LoVo (cell line): ENCODE measurements around the gene PTPN14.

Source experiments
- DNase-seq: peaks from one replicate; pipeline ENCODE4 v3.0.0-alpha.2; 2016; ENCODE audit warnings: low spot score

Gene PTPN14

DNA sequence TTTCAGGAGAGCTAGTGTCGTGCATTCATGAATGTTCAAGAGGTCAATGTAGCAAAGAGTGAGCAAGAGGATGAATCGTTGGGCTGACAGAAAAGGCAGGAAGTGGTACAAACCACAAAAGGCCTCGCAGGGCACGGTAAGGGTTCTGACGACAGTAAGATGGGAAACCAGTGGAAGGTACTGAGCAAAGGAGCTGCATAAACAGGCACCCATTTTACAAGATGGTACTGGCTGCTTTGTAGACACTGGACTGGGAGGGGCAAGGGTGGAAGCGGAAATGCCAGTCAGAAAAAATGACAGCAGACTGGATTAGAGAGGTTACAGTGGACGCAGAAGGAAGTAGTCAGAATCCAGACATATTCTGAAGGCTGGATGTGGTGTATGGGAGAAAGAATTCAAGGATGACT, 123.5 kb downstream of the PTPN14 start:
- no peak for DNase-seq

- DNase-seq, result no peak
Observed at GRCh38 chr1:214426426-214426812, 125.0 kb downstream of the PTPN14 start.

DNA sequence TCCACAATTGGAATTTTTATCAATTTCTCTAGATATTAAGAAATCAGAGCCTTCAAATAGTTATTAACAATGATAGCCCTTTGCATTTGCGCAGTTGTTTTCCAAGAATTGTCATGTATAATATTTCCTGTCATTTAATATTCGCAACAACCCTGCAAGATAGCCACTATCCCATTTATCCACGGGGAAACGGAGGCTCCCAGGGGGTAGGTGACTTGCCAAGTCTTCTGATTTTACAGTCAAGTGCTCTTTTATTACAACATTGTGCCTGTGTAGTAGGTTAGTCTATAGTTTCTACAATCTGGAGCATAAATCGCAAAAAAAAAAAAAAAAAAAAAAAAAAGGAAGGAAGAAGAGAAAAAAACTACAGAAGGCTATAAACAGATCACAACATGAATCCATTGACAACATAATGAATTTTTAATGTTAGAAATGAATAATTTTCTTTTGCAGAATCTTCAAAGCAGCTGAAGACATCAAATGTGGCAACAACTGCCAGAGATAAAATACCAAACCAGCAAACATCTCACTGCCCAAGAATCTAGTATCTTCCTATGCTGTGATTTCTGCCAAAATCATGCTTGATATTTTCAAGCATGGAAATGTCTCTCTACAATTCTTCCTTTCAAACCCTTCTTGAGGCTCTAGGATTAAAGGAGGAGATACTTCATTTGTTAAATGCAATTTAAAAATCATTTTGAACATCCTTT, 125.5 kb downstream of the PTPN14 start:
- DNase-seq, result no peak

DNA sequence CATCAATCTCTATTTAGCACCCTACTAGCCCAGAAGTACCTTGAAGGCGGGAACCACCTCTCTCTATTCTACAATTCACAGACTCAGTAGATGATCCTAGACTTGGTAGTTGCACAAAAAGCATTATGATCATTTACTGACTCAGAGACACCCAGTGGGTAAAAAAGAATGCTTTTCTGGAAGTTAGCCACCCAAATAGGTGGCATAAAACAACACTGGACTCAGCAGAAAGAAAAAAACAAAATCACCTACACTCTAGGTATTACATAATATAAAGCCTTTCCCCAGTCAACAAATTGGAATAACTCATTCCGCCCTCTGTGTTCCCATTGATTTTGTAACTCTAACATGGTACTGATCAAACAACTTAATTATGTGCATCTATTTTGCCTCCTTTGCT, 126.3 kb downstream of the PTPN14 start:
- DNase-seq, result no peak

DNA sequence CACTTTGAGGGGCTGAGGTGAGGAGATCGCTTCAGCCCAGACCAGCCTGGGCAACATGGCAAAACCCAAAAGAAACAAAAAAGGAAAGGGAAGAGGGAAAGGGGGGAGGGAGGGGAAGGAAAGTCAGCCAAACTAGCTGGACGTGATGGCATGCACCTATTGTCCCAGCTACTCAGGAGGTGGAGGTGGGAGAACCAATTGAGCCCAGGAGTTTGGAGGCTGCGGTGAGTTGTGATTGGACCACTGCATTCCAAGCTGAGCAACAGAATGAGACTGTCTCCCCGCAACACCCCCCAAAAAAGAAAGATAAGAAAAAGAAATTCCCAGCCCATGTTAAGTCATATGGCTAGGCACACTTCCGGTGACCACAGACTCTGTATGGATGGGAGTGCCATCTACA, 128.4 kb downstream of the PTPN14 start:
- DNase-seq, result no peak

- no peak for DNase-seq
Observed at GRCh38 chr1:214422137-214422671, 129.2 kb downstream of the PTPN14 start.

DNA sequence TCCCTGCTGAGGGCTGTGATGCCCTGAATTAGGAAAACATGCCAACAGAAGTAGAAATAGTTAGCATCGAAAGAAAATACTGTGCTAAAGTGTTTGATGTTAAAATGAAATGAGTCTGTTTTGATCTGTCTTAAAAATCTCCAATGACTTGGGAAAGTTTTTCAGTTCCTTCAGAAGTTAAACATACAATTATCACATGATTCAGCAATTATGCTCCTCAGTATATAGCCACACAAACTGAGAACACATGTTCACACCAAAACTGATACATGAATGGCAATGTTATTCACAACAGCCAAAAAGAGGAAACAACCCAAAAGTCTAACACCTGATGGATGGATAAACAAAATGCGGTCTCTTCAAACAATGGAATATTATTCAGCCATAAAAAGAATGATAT, 130.6 kb downstream of the PTPN14 start:
- DNase-seq, result no peak

DNA sequence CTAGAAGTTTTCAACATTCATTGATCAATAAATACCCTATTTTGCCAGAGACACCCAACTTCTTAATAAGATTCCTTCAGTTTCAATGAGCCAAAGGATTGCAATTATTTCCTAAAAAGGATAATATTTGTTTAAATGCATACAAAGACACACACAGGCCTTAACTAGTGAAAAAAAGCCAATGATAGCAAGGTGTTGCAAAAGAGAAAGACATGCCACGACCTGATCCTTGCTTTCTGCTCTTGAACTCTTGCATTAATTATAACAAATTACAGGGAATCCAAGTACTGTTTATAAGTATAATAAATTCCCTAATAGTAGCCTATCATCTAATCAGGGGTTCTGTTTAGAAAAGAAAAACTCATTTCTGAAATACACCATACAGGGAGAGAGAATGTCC, 131.1 kb downstream of the PTPN14 start:
- no peak for DNase-seq

- DNase-seq, result no peak
Observed at GRCh38 chr1:214419650-214420049, 131.8 kb downstream of the PTPN14 start.

- no peak for DNase-seq
Observed at GRCh38 chr1:214418391-214418790, 133.0 kb downstream of the PTPN14 start.

GRCh38 chr1:214417545-214418210, 133.7 kb downstream of the PTPN14 start:
- no peak for DNase-seq

DNA sequence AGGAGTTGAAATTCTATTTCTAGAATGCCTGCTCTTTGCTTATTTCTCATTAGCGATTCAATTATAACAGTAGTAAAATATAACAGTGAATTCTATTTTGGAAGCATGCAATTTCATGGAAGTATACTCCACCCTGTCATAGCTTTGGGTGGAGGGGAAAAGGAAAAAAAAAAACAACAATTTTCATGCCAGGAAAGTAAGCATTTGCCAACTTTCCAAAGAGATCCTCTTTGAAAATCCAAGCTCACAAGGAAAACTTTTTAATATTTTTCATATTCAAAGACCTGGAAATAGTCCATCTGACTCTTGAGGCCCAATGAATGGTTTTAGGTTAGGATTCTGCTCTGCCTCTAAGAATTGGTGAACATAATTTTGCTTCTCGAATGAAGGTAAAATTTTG, 134.5 kb downstream of the PTPN14 start:
- no peak for DNase-seq

DNA sequence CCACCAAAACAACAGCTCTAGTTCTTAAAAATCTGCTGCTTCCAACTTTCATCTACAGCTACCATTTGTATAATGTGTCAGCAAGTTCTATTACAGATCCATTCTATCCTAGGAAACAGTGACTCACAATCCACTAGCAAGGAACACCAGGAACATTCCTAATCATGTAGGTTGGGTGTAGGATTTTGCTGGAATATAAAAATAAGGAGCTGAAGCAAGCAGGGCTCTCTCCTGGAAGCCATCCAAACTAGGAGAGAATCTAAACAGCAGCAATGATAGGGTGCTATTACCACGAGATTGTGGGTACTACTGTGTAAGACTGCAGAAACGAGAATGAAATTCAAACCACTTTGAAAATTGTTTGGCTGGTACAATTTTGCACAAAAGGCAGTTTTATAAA, 135.0 kb downstream of the PTPN14 start:
- DNase-seq, result no peak

- DNase-seq, result no peak
Observed at GRCh38 chr1:214415131-214415530, 136.3 kb downstream of the PTPN14 start.

- DNase-seq, result no peak
Observed at GRCh38 chr1:214414691-214415090, 136.7 kb downstream of the PTPN14 start.

GRCh38 chr1:214413315-214413714, 138.1 kb downstream of the PTPN14 start:
- no peak for DNase-seq

DNA sequence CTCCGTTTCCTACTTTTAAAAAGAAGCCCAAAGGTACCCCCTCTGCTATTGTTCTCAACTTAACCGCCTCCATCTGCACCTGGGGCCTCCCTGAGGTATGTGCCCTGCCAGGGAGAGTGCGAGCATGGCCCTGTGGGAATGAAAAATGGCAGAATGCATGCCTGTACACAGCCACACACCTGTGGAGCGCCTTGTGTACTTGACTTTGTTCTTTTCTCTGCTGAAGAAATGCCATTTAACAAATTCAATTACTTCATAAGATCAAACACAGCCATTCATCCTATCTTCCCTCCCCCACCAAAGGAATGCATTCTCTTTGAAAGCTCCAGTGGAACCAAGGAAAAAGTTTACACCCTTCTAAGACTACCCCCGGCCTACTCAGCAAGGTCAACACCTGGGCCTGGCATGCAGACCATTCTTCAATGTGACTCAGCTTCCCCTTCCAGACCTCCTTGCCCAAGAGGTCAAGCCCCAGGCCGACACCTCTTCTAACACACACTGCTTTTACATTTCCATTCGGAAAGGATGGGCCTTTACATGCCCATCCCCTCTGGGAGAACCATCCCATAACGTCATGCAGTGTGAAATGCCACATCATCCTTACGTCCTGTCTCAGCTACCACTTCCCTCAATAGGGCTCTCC, 146.7 kb downstream of the PTPN14 start:
- DNase-seq, result no peak

DNA sequence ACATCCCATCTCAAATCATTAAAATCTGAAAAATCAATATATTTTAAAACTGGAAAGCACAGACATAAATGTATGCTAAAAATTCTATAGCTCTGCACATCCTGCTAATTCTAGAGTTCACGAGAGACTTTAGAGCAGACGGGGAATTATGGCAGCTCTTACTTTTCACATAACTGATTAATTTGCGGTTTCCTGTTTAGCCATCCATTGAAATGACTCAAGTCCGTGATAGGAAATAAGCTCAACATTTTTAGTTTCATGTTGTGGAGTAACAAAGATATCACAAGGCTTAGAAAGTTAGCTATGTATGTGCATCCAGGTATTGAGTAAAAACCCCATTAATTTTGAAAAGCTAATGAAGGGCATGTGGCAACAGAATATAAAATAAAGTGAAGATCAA, 147.2 kb downstream of the PTPN14 start:
- no peak for DNase-seq

DNA sequence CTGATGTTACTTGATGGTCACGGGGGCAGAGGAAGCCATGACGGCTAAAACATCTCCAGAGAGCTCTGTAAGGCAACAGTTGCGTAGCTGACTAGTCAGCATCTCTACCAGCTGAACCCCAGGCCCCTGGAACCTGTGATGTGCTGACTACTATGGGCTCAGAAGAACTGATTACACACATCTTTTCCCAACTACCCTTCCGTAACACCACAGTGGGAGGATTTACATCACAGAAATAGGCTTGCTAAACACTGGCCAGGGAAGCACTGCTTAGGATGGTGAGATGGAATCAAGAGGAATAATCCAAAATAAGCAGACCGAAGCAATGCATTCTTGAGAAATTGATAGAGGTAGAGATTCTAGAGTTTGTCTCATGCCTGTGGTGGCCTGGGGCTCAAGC, 148.0 kb downstream of the PTPN14 start:
- DNase-seq, result no peak

DNA sequence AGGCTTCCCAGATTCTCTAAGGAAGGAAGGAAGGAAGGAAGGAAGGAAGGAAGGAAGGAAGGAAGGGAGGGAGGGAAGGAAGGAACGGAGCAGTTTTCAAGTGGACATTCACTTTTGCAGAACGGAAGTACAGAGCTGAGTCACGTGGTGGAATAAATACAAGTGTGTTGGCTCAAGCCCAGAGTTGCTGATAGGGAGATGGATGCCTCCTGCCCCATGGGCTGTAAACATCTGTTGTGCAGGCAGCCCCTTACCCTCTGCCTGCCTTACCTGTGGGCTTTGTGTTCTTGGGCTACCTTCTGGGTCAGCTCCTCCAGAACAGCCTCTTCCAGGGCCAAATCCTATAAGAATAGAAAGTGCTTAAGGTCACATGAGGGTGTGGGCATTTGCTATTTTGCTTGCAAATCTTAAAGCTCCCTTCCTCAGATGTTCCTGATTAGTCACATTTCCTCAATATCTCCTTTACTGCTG, 148.8 kb downstream of the PTPN14 start:
- DNase-seq, result no peak

DNA sequence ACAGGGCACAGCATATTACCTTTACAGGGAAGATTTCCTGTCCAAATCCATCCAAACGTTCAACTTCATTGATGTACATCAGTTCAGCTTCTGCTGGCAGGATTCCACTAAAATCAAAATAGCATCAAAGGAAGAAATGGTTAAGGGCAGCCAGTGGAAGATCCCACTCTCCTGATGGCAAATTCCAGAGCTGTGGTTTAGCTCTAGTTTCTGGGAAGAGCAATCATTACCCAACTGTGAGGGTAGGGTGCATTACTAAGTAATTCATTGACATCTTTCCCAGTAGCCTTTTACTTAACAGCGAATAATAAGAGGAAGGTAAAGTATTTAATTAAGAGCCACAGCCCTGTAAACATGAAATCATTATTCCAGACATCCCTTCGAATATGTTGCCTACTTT, 149.7 kb downstream of the PTPN14 start:
- DNase-seq, result no peak

GRCh38 chr1:214400131-214400530, 151.3 kb downstream of the PTPN14 start:
- DNase-seq, result no peak

- no peak for DNase-seq
Observed at GRCh38 chr1:214398490-214398889, 152.9 kb downstream of the PTPN14 start.
